Activated CD8-positive, alpha-beta T cell treated with anti-CD3 and anti-CD28 coated beads, Interleukin-2, amount 10 ng/mL, durations not matched to agents 7 days and 5 days (primary cell): Measurements from ENCODE around the gene GRM7. TPM values are rescaled to one million over a fixed set of nuclear protein-coding genes. Genes with fewer than 3 reads are reported as not detected.

ENCODE experiments used
- ATAC-seq: fragments of 150-1000 bp; cut with Tn5 transposase; one replicate; pipeline ENCODE4 v1.10.0; 2021; ENCODE audit warnings: moderate library complexity
- CTCF ChIA-PET: fragments of 350-600 bp; sonication (Branson Sonifier 250); formaldehyde crosslinking; loops from one replicate; lab custom pipeline; 2021; ENCODE audit warnings: antibody characterized with exemption; lab: Charles Lee
- POLR2A ChIA-PET: fragments of 350-600 bp; sonication (Branson Sonifier 250); formaldehyde crosslinking; loops from one replicate; lab custom pipeline; 2021; ENCODE audit warnings: antibody characterized with exemption; lab: Charles Lee
- DNase-seq: peaks from one replicate; pipeline ENCODE4 v3.0.0-alpha.2; 2020
- H3K27ac Mint-ChIP-seq: one replicate; pipeline ENCODE4 v1.8.0; 2021; ENCODE audit warnings: mild to moderate bottlenecking, mixed read lengths
- H3K27me3 Mint-ChIP-seq: one replicate; pipeline ENCODE4 v1.8.0; 2021; ENCODE audit warnings: low read depth, mixed read lengths
- H3K36me3 Mint-ChIP-seq: one replicate; pipeline ENCODE4 v1.8.0; 2021; ENCODE audit warnings: low read depth, mixed read lengths
- H3K4me1 Mint-ChIP-seq: one replicate; pipeline ENCODE4 v1.8.0; 2021; ENCODE audit warnings: low read depth, mixed read lengths
- H3K4me3 Mint-ChIP-seq: one replicate; pipeline ENCODE4 v1.8.0; 2021; ENCODE audit warnings: mild to moderate bottlenecking, mixed read lengths
- H3K9me3 Mint-ChIP-seq: one replicate; pipeline ENCODE4 v1.8.0; 2022; ENCODE audit warnings: mixed read lengths; ENCODE audit not compliant: insufficient read depth
- total RNA-seq, 2 experiments: library from RNA; stranded (reverse); gene quantifications; one replicate each; pipeline ENCODE4 v1.2.3, GENCODE V29; 2021

GRM7 gene
- total RNA-seq, 2 experiments from 2014 or later, result not detected

DNA sequence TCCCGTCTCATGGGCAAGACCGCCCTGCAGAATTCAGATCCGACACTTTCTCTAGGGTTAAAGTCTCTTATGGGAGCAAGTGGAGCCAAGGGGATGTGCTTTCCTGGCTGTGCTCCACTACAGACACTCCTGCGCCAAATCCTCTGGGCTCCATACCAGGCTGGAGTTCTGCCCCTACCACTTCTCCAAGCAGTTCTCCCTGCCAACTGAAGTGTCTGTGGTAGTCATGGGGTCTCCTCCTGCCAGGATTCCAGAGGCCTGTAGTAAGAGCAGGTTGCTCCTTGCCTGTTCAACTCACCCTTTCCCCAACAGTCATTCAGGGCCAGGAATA, 403.2 kb downstream of the GRM7 start:
- peaks cover 6% of the 10 kb centered on the region for H3K9me3 Mint-ChIP-seq
- H3K4me3 Mint-ChIP-seq, result no peak overlapping the region
- ATAC-seq (no peak), DNase-seq (no peak)
- H3K27me3 Mint-ChIP-seq, result no peaks in the 10 kb centered on the region
- H3K27ac Mint-ChIP-seq, result no peak overlapping the region
- no peaks in the 10 kb centered on the region for H3K36me3 Mint-ChIP-seq
- ChIA-PET POLR2A (no interaction called here), CTCF (no interaction called here)
- H3K4me1 Mint-ChIP-seq, result no peaks in the 10 kb centered on the region

DNA sequence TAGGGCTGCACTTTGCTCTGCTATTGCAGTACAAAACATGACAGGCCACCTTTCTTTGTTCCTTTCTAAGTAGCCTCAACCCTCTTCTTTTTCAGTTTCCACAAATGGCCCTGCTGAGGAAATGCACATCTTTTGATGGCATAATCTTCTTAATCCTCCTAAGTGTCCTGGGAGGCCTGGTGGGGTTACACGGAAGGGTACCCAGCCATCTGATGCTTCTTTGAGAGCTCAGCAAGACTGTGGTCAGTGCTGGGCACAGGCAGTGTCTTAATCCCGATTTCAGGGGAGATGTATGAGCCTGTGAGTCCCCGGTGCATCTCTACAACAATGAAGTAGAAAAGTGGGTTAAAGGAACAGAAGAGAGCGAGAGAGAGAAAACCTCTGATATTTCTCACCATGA, 404.8 kb downstream of the GRM7 start:
- Mint-ChIP-seq H3K9me3 (peaks cover 6% of the 10 kb centered on the region), H3K36me3 (no peaks in the 10 kb centered on the region), H3K4me1 (no peaks in the 10 kb centered on the region), H3K27me3 (no peaks in the 10 kb centered on the region), H3K4me3 (no peak overlapping the region), H3K27ac (no peak overlapping the region)
- CTCF ChIA-PET, result no interaction called here
- ATAC-seq, result no peak
- DNase-seq, result no peak
- POLR2A ChIA-PET, result no interaction called here

GRCh38 chr3:7266551-7266950, 405.6 kb downstream of the GRM7 start:
- no peak overlapping the region for H3K27ac Mint-ChIP-seq
- DNase-seq, result no peak
- H3K9me3 Mint-ChIP-seq, result peaks cover 6% of the 10 kb centered on the region
- H3K27me3 Mint-ChIP-seq, result no peaks in the 10 kb centered on the region
- no peaks in the 10 kb centered on the region for H3K4me1 Mint-ChIP-seq
- H3K4me3 Mint-ChIP-seq, result no peak overlapping the region
- no peaks in the 10 kb centered on the region for H3K36me3 Mint-ChIP-seq
- no peak for ATAC-seq
- POLR2A ChIA-PET, result no interaction called here
- CTCF ChIA-PET, result no interaction called here

DNA sequence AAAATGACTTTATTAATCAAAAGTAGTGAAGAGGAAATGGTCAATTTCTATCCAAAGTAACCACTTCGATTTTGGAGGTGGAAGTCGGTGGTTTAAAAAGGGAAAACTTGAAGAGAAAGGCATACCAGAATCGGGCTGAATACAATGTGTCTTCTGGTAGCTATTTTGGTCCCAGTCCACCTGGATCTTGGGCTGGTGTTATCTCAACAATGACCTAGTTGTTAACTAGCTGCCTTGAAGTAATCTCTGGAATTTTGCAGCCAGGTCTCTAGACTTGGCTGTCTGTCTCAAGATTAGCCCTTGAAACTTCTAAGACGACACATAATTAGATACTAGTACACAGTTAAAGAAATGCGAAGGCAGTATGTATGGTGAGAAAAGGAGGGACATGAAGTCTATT, 409.8 kb downstream of the GRM7 start:
- ATAC-seq, result no peak
- Mint-ChIP-seq H3K9me3 (no peaks in the 10 kb centered on the region), H3K36me3 (no peaks in the 10 kb centered on the region), H3K27me3 (no peaks in the 10 kb centered on the region), H3K4me1 (no peaks in the 10 kb centered on the region), H3K4me3 (no peak overlapping the region), H3K27ac (no peak overlapping the region)
- DNase-seq, result no peak
- POLR2A ChIA-PET, result no interaction called here
- CTCF ChIA-PET, result no interaction called here

DNA sequence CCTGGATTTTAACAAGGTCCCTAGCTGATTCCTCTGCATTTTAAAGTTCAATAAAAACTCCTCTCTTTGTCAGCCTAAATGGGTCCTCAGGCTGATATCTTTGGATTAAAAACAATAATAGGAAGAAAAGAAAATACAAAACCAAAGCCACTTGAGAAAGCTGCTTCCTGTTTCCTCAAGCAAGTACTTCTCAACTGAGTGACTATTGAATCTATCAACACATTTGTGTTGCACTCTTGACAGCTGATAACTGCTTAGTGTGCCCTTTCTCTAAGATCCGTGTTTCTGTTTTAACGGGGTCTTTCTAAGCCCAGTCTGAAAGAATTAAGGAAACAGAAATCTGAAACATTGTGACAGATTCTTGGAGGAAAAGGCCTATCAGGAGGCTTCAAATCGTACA, 410.7 kb downstream of the GRM7 start:
- H3K9me3 Mint-ChIP-seq, result no peaks in the 10 kb centered on the region

DNA sequence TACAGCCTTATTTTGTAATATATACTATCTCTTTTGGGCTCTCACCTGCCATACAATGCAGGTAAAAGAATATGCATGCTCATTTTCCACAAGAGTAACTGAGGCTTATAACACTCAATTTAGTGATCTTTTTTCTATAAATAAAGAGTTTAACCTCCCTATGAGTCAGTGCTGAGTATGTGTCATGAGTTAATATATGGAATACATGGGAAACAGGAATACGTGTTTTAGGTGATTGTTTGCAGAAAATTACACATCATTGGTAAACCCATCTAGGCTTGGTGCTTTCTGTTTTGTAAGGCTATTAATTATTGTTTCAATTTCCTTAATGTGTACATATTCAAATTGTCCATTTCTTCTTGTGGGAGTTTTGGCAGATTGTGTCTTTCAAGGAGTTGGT, 411.3 kb downstream of the GRM7 start:
- Mint-ChIP-seq H3K4me1 (no peaks in the 10 kb centered on the region), H3K27ac (no peak overlapping the region), H3K4me3 (no peak overlapping the region), H3K27me3 (no peaks in the 10 kb centered on the region), H3K9me3 (no peaks in the 10 kb centered on the region), H3K36me3 (no peaks in the 10 kb centered on the region)
- no peak for ATAC-seq
- DNase-seq, result no peak
- POLR2A ChIA-PET, result no interaction called here
- CTCF ChIA-PET, result no interaction called here

More for the DNA sequence above, 410.7 kb downstream of the GRM7 start:
- CTCF ChIA-PET, result no interaction called here
- no peaks in the 10 kb centered on the region for H3K27me3 Mint-ChIP-seq
- POLR2A ChIA-PET, result no interaction called here
- no peaks in the 10 kb centered on the region for H3K4me1 Mint-ChIP-seq
- no peak for DNase-seq
- no peaks in the 10 kb centered on the region for H3K36me3 Mint-ChIP-seq
- no peak for ATAC-seq
- H3K4me3 Mint-ChIP-seq, result no peak overlapping the region
- no peak overlapping the region for H3K27ac Mint-ChIP-seq

DNA sequence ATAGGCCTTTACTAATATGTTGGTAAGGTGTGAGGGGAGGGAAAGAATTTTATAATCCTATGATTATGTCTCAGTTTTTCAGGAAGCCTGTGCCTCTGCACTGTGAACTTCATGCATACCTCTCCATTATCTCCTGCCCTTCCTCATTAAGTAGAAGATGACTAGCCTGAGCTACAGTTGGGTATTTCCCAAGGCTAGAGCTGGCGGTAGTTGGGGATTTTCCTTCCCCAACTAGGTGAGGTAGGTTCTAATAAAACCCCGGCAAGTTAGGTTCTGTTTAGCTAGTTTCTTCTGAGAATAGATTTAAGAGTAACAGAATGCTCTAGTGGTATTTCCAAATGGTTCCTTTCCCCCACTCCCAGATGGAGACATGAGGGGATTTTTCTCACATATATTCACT, 414.5 kb downstream of the GRM7 start:
- no peaks in the 10 kb centered on the region for H3K27me3 Mint-ChIP-seq
- no peaks in the 10 kb centered on the region for H3K9me3 Mint-ChIP-seq
- H3K4me1 Mint-ChIP-seq, result no peaks in the 10 kb centered on the region
- H3K27ac Mint-ChIP-seq, result no peak overlapping the region
- H3K4me3 Mint-ChIP-seq, result no peak overlapping the region
- no peaks in the 10 kb centered on the region for H3K36me3 Mint-ChIP-seq
- DNase-seq (no peak), ATAC-seq (no peak)
- POLR2A ChIA-PET, result no interaction called here
- CTCF ChIA-PET, result no interaction called here

- Mint-ChIP-seq H3K4me3 (no peak overlapping the region), H3K27me3 (no peaks in the 10 kb centered on the region), H3K36me3 (no peaks in the 10 kb centered on the region), H3K27ac (no peak overlapping the region), H3K4me1 (no peaks in the 10 kb centered on the region), H3K9me3 (no peaks in the 10 kb centered on the region)
- DNase-seq (no peak), ATAC-seq (no peak)
- ChIA-PET CTCF (no interaction called here), POLR2A (no interaction called here)
Measured at GRCh38 chr3:7280318-7280717, 419.4 kb downstream of the GRM7 start.

GRCh38 chr3:7282988-7283387, 422.1 kb downstream of the GRM7 start:
- CTCF ChIA-PET, result no interaction called here
- DNase-seq (no peak), ATAC-seq (no peak)
- POLR2A ChIA-PET, result no interaction called here
- no peaks in the 10 kb centered on the region for H3K36me3 Mint-ChIP-seq
- H3K27me3 Mint-ChIP-seq, result no peaks in the 10 kb centered on the region
- no peak overlapping the region for H3K27ac Mint-ChIP-seq
- no peak overlapping the region for H3K4me3 Mint-ChIP-seq
- H3K9me3 Mint-ChIP-seq, result no peaks in the 10 kb centered on the region
- no peaks in the 10 kb centered on the region for H3K4me1 Mint-ChIP-seq

DNA sequence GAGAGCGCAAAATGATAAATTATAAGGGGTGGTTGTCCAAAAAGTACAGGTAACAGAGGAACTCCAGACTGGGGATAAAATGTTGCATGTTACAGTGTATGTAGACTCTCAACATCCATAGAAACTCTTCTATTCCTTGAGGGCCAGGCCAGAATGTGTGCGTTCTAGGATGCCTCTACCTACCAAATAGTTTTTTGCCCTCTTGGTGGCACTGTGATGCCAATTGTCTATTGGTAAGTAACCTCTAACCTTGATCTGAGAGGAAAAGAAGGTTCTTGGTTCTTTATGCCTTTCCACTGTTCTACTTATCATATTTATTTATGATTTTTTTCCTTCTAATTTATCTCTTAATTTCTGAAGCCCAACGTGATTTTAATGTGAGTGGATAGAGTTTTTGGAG, 424.6 kb downstream of the GRM7 start:
- ATAC-seq, result no peak
- ChIA-PET CTCF (interaction anchor here (1.1 kb wide), 1 partner anchor 954 kb away, joined by 3 read pairs; no protein-coding TSS in a partner anchor), POLR2A (no interaction called here)
- Mint-ChIP-seq H3K4me3 (no peak overlapping the region), H3K9me3 (peaks cover 3% of the 10 kb centered on the region), H3K27ac (no peak overlapping the region), H3K27me3 (no peaks in the 10 kb centered on the region), H3K4me1 (no peaks in the 10 kb centered on the region), H3K36me3 (no peaks in the 10 kb centered on the region)
- DNase-seq, result no peak

- Mint-ChIP-seq H3K27me3 (no peaks in the 10 kb centered on the region), H3K9me3 (peaks cover 3% of the 10 kb centered on the region), H3K4me1 (no peaks in the 10 kb centered on the region), H3K36me3 (no peaks in the 10 kb centered on the region), H3K27ac (no peak overlapping the region), H3K4me3 (no peak overlapping the region)
- ATAC-seq, result no peak
- CTCF ChIA-PET, result no interaction called here
- POLR2A ChIA-PET, result no interaction called here
- no peak for DNase-seq
Measured at GRCh38 chr3:7288133-7288532, 427.2 kb downstream of the GRM7 start.

GRCh38 chr3:7289121-7289520, 428.2 kb downstream of the GRM7 start:
- no peak for DNase-seq
- no peak for ATAC-seq
- Mint-ChIP-seq H3K27ac (no peak overlapping the region), H3K4me3 (no peak overlapping the region), H3K4me1 (no peaks in the 10 kb centered on the region), H3K27me3 (no peaks in the 10 kb centered on the region), H3K36me3 (no peaks in the 10 kb centered on the region), H3K9me3 (peaks cover 3% of the 10 kb centered on the region)
- CTCF ChIA-PET, result no interaction called here
- POLR2A ChIA-PET, result no interaction called here

- no peak overlapping the region for H3K27ac Mint-ChIP-seq
- no peak overlapping the region for H3K4me3 Mint-ChIP-seq
- ChIA-PET CTCF (no interaction called here), POLR2A (no interaction called here)
- no peaks in the 10 kb centered on the region for H3K36me3 Mint-ChIP-seq
- ATAC-seq (no peak), DNase-seq (no peak)
- H3K9me3 Mint-ChIP-seq, result peaks cover 3% of the 10 kb centered on the region
- no peaks in the 10 kb centered on the region for H3K4me1 Mint-ChIP-seq
- H3K27me3 Mint-ChIP-seq, result no peaks in the 10 kb centered on the region
Measured at GRCh38 chr3:7290077-7290825, 429.3 kb downstream of the GRM7 start.
